HAP-1 (cell line): ENCODE results near the gene VAV2.

Experiments
- DNase-seq, 2 experiments: peaks; one replicate each; pipeline ENCODE4 v3.0.0-alpha.2; 2016 to 2020; ENCODE audit warnings: low spot score in 2 of 2
- H3K27me3 ChIP-seq: fragments of 250-450 bp; sonication (Bioruptor Pico); 2 replicates; pipeline ENCODE4 v1.5.1; 2020; ENCODE audit warnings: low read depth, mild to moderate bottlenecking, moderate library complexity
- H3K36me3 ChIP-seq: fragments of 250-450 bp; sonication (Bioruptor Pico); replicated peaks from 2 replicates; pipeline ENCODE4 v1.5.1; 2020; ENCODE audit warnings: mild to moderate bottlenecking
- H3K4me1 ChIP-seq: fragments of 250-450 bp; sonication (Bioruptor Pico); 2 replicates; pipeline ENCODE4 v1.5.1; 2020; ENCODE audit warnings: mild to moderate bottlenecking
- H3K4me3 ChIP-seq: fragments of 250-450 bp; sonication (Bioruptor Pico); 2 replicates; pipeline ENCODE4 v1.5.1; 2020; ENCODE audit warnings: mild to moderate bottlenecking, moderate library complexity
- H3K9me3 ChIP-seq: fragments of 250-450 bp; sonication (Bioruptor Pico); 2 replicates; pipeline ENCODE4 v1.5.1; 2020; ENCODE audit warnings: mild to moderate bottlenecking, moderate library complexity
- in situ Hi-C: fragments of 300-500 bp; cut with MboI; formaldehyde crosslinking; loops from 3 replicates; pipeline ENCODE4 v1.14.3; 2020; ENCODE audit warnings: low sequenced_read_pairs, inconsistent platforms, mixed read lengths

Gene VAV2

DNA sequence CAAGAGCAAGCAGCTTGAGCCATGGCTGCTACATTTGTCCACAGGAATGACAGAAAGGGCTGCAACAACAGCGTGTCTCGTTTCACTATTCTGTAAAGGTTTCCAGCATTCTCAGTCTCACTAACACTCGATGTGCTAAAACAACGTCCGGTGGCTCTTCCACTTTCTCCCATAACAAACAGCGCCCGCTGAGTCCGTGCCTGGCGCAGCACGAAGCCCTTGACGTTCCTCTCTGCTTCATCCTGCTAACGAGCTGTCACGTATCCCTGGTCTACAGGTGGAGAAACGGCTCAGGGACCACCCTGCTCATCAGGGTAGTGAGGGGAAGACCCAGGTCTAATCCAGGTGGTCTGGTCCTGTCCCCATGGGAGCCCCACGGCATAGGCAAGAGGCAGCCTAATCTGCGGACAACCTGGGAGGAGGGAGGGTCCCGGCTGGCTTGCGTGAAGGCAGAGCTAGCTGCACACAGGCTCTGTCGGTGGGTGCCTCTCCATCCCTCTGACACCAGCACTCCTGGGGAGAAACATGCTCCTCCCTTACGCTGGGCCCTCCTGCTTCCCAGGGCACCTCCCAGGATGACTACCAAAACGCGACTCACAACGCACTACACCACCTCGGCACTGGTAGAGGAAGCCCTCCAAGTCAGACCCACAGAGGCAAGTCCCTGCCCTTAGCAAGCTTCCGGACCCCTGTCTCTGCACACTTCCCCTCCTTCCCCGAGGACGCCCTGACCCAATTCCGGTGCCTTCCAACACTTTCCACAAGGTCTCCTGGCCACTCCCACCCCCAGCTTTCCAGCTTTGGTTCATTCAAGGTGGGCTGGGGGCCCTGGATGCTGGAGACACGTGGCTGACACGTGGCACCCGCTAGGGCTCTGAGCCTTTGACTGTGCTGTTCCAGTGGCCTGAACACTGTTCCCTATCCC, 43.3 kb downstream of the VAV2 start:
- in situ Hi-C loops, result no loop called here
- DNase-seq, result no peak
- Histone ChIP-seq H3K36me3 (no peaks in the 10 kb centered on the region; the same call in 1 of the 2 replicates), H3K4me3 (no peak overlapping the region), H3K4me1 (no peaks in the 10 kb centered on the region), H3K27me3 (no peaks in the 10 kb centered on the region), H3K9me3 (no peaks in the 10 kb centered on the region)

GRCh38 chr9:133948131-133948530, 44.0 kb downstream of the VAV2 start:
- Histone ChIP-seq H3K4me1 (no peaks in the 10 kb centered on the region), H3K4me3 (no peak overlapping the region), H3K27me3 (no peaks in the 10 kb centered on the region), H3K36me3 (no peaks in the 10 kb centered on the region; the same call in 1 of the 2 replicates), H3K9me3 (no peaks in the 10 kb centered on the region)
- DNase-seq, result no peak
- in situ Hi-C loops, result no loop called here

- Histone ChIP-seq H3K4me1 (no peaks in the 10 kb centered on the region), H3K27me3 (no peaks in the 10 kb centered on the region), H3K9me3 (no peaks in the 10 kb centered on the region), H3K4me3 (no peak overlapping the region), H3K36me3 (no peaks in the 10 kb centered on the region; the same call in 1 of the 2 replicates)
- in situ Hi-C loops, result no loop called here
- no peak for DNase-seq
These were observed 45.2 kb downstream of the VAV2 start for GRCh38 chr9:133946840-133947486.

DNA sequence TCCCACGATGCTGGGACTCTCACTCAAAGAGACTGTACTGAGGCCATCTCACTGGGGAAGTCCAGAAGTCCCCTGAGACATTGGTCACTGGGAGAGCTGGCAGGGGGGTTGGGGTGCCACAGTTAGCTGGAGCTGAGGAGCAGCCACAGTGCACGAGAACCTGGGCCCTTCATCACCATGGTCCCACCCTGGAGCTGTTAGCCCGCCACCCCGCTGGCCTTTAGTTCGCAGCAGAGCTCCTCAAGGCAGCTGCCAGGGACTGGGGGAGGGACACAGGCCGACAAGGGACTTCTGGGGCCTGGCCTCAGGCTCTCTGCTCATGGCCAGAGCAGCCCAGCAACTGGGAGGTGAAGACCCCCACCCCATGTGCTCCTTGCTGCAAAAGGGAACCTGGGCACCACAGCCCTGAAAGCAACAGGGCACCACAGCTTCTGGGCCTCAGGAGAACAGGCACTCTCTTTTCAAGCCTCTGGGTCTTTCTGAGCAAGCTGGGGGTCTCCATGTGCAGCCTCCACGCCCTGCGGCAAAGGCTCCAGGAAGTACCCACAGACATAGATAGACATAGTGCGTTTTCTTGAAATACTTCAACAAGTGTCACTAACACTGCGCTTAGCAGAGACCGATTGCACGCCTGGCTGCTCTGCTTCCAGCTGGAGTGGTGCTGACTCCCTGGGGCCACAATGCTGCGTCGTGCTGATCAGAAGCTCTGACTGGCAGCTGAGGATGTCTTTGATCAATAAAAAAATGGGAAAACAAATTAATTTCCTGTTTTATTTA, 46.0 kb downstream of the VAV2 start:
- no peaks in the 10 kb centered on the region for H3K4me1 ChIP-seq
- no peak for DNase-seq
- H3K36me3 ChIP-seq, result no peaks in the 10 kb centered on the region; the same call in 1 of the 2 replicates
- no peaks in the 10 kb centered on the region for H3K27me3 ChIP-seq
- H3K4me3 ChIP-seq, result no peak overlapping the region
- in situ Hi-C loops, result no loop called here
- H3K9me3 ChIP-seq, result no peaks in the 10 kb centered on the region

GRCh38 chr9:133945314-133945975, 46.7 kb downstream of the VAV2 start:
- H3K4me1 ChIP-seq, result no peaks in the 10 kb centered on the region
- no peak for DNase-seq
- in situ Hi-C loops, result no loop called here

DNA sequence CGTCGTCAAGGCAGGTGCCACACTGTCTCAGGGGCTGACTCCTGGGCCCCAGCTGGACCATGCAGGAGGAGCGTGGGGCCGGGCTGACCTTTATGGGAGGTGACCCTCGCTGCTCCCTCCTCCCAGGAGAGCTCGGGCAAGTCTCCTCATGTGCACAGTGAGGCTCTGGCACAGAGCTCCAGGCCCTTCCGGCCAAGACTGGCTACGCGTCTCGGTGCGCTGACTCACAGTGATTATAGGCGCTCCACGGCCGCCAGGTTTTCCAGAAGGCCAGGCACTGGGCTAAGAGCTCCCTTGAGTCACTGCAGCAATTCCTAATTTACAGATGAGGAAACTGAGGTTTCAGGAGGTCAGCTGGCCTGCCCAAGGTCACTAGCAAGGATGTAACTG, 47.4 kb downstream of the VAV2 start:
- no peaks in the 10 kb centered on the region for H3K9me3 ChIP-seq
- no peak overlapping the region for H3K4me3 ChIP-seq
- DNase-seq, result no peak
- no peaks in the 10 kb centered on the region; the same call in 1 of the 2 replicates for H3K36me3 ChIP-seq
- no peaks in the 10 kb centered on the region for H3K27me3 ChIP-seq
- in situ Hi-C loops, result no loop called here
- no peaks in the 10 kb centered on the region for H3K4me1 ChIP-seq

More at GRCh38 chr9:133945314-133945975, 46.7 kb downstream of the VAV2 start:
- no peaks in the 10 kb centered on the region for H3K27me3 ChIP-seq
- no peaks in the 10 kb centered on the region for H3K9me3 ChIP-seq
- H3K4me3 ChIP-seq, result no peak overlapping the region
- H3K36me3 ChIP-seq, result no peaks in the 10 kb centered on the region; the same call in 1 of the 2 replicates

DNA sequence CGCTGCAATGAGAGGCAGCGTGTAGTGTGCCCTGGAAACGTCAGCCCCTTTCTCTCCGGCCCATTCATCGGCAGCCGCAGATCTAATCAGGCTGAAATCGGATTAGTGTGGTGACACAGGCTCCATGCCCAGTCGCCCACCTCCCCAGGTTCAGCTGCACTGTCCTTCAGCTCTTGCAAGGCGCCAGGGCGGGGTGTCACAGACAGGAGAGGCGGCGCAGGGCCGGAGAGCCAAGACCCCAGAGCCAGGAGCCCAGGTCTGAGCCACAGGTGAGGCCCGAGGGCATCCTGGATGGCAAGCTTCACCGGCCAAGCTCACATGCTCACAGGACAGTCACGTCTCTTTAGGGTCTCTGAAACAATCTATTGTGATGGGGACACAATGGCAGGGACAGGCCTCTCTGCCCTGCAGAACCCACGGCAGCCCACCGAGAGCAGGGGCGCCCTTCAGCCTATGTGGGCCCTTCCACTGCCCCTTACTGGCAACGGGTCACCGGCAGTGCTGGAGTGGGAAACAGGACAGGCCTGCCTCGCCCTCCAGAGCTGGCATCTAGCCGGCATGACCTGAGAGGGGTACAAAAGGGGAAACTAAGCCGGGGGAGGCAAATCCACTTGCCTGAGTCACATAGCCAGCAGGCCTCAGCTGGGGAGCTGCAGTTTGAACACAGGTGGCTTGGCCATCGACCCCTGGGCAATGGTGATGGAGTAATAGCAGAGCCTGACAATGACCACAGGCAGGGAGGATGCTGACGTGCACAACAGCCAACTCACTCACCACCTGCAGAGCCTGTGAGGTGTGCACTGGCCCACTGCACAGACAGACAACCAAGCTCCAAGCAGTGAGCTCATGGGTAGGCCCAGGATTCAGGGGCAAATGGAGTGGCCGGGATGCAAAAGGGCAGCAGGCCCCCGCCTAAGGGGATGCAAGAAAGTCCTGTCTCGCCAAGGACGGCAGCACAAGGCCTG, 48.1 kb downstream of the VAV2 start:
- H3K27me3 ChIP-seq, result no peaks in the 10 kb centered on the region
- in situ Hi-C loops, result no loop called here
- H3K4me1 ChIP-seq, result no peaks in the 10 kb centered on the region
- no peak overlapping the region for H3K4me3 ChIP-seq
- DNase-seq, result no peak
- H3K9me3 ChIP-seq, result no peaks in the 10 kb centered on the region
- no peaks in the 10 kb centered on the region; the same call in 1 of the 2 replicates for H3K36me3 ChIP-seq

DNA sequence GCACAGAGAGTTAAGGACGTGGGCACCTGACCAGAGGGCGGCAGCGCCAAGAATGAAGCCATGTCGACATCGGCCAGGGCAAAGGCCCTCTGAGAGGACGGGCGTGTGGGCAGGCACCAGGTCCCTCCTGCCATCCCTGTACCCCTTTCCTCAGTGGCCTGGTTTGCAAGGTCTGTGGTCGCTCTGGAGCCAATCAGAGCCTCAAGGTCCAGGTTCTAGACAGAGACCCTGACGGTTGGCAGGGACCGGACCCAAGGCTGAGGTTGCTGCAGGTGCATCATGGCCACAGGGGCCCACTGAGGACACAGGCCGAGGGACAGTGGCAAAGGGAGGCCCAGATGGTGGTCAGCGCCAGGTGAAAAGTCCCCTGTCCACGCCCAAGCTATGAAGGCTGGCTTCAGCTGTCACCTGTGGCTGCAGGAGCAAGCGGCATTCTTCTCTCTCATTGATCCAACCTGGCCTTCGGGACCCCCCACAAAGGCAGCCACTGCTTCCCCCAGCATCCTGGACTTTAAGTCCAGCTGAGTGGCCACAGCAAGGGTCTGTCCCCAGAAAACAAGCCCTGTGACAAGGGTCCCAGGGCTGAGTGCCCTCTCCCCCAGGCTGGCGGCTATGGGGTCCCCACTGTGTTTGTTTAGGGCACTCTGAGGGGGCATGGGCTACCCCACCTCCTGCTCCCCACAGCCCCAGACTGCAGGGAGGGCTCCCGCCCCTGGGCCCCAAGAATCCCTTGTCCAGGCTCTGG, 48.9 kb downstream of the VAV2 start:
- Histone ChIP-seq H3K27me3 (no peaks in the 10 kb centered on the region), H3K4me1 (no peaks in the 10 kb centered on the region), H3K36me3 (no peaks in the 10 kb centered on the region; the same call in 1 of the 2 replicates), H3K9me3 (no peaks in the 10 kb centered on the region), H3K4me3 (no peak overlapping the region)
- in situ Hi-C loops, result no loop called here
- DNase-seq, result no peak

DNA sequence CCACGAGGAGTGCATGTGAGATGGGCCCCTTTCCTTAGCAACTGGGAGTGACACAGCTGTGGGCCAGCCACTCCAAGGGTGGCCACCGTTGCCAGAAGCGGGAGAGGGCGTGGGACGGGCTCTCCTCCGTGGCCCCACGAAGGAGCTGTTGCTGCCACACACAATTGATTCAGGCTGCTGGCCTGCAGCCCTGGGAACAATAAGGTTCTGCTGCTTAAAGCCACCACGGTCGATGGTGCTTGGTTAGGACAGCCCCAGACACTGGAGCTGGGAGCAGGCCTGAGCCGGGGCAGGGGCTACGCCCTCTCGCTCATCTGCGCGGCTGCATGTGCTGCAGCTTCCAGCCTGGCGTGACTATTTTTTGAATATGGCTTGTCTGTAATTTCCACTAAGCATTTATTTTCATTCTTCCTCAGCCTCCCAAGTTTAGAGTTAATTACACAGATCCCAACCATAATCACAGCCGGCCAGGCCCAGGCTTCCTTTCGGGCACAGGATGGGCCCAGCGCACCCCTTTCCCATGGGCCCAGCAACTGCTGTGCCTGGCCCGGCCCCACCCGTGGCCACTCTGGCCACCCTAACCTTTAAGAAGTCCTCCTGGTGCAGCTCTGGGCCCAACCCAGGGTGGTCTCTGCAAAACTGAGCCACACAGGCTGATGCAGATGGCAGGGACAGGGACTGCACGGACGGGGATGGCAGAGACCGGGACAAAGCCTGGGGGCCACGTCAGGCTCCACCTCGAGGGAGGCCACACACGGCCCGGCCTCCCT, 49.7 kb downstream of the VAV2 start:
- no peak for DNase-seq
- in situ Hi-C loops, result no loop called here
- H3K27me3 ChIP-seq, result no peaks in the 10 kb centered on the region
- H3K4me3 ChIP-seq, result no peak overlapping the region
- peaks cover 4% of the 10 kb centered on the region for H3K36me3 ChIP-seq
- H3K4me1 ChIP-seq, result no peaks in the 10 kb centered on the region
- H3K9me3 ChIP-seq, result no peaks in the 10 kb centered on the region

- in situ Hi-C loops, result no loop called here
- H3K36me3 ChIP-seq, result peaks cover 4% of the 10 kb centered on the region
- no peaks in the 10 kb centered on the region for H3K4me1 ChIP-seq
- H3K4me3 ChIP-seq, result no peak overlapping the region
- no peaks in the 10 kb centered on the region for H3K9me3 ChIP-seq
- H3K27me3 ChIP-seq, result no peaks in the 10 kb centered on the region
- DNase-seq, result no peak
These were observed 52.3 kb downstream of the VAV2 start for GRCh38 chr9:133939845-133940244.

DNA sequence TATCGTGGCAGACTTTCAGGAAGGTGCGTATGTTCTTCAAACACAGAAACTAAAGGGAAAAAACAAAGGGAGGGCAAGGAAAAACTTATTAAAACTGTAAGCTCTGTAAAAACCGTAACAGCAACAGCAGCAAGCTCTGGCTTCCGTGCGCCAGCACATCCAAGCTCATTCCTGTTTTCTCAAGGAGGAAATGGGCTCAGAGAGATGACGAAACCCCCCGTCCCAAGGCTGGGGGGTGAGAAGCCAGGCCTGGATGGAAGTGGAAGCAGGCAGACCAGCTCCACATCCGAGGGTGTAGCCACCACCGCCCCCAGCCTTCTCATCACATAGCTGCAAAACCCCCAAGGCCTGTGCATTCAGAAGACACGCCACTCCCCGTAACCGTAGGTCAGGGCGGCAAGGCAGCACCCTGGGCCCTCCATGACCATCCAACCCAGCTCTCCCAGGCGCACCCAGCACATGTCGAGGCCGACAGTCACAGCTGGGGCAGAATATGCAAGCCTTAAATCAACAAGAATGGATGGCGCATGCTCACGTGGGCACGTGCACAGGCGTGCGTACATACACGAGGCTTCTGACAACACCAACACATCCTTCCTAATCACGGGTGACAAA, 52.8 kb downstream of the VAV2 start:
- no peak overlapping the region for H3K4me3 ChIP-seq
- H3K36me3 ChIP-seq, result peaks cover 4% of the 10 kb centered on the region
- H3K27me3 ChIP-seq, result no peaks in the 10 kb centered on the region
- in situ Hi-C loops, result no loop called here
- no peak for DNase-seq
- H3K9me3 ChIP-seq, result no peaks in the 10 kb centered on the region
- no peaks in the 10 kb centered on the region for H3K4me1 ChIP-seq
